B cell (primary cell): ENCODE data around the gene MDK. TPM values are rescaled to one million over a fixed set of nuclear protein-coding genes. Genes with fewer than 3 reads are reported as not detected.

Experiments
- ATAC-seq: fragments of 200-7000 bp; cut with Tn5 transposase; one replicate; pipeline ENCODE4 v1.10.0; 2021; ENCODE audit warnings: low read depth, mild to moderate bottlenecking, moderate number of reproducible peaks, moderate library complexity
- CTCF ChIA-PET: fragments of 350-600 bp; sonication (Branson Sonifier 250); formaldehyde crosslinking; loops from one replicate; lab custom pipeline; 2021; ENCODE audit warnings: antibody characterized with exemption, inconsistent platforms; lab: Charles Lee
- POLR2A ChIA-PET: fragments of 350-600 bp; sonication (Branson Sonifier 250); formaldehyde crosslinking; loops from one replicate; lab custom pipeline; 2021; ENCODE audit warnings: antibody characterized with exemption; lab: Charles Lee
- DNase-seq: peaks from one replicate; pipeline ENCODE4 v3.0.0; 2013
- H2AFZ ChIP-seq: 2 replicates; pipeline ENCODE4 v1.6.1; 2012; ENCODE audit warnings: mild to moderate bottlenecking, low read depth, low read length; ENCODE audit not compliant: insufficient read depth, poor library complexity, severe bottlenecking
- H3K27ac ChIP-seq, 2 donors: 1 replicate in 1 of 2; 2 replicates in 1 of 2; pipeline ENCODE4 v1.5.1; 2012 to 2013; ENCODE audit warnings: low read length in 2 of 2, mild to moderate bottlenecking in 2 of 2, moderate library complexity in 1 of 2
- H3K27me3 ChIP-seq, 4 experiments: fragments of 200-600 bp in 1 of 4; sonication (generic) in 1 of 4; replicated peaks in 1 of 4; 1 replicate in 2 of 4; 2 replicates in 2 of 4; pipeline versions ENCODE4 v1.6.1 to v1.7.0; 2013 to 2016; ENCODE audit warnings: low read length in 3 of 4, mild to moderate bottlenecking in 2 of 4, mixed read lengths in 1 of 4, moderate library complexity in 1 of 4; ENCODE audit not compliant: insufficient read depth in 4 of 4, control insufficient read depth in 3 of 4; ENCODE audit errors: control extremely low read depth in 1 of 4
- H3K36me3 ChIP-seq, 2 experiments: replicated peaks in 1 of 2; 1 replicate in 1 of 2; 2 replicates in 1 of 2; pipeline versions ENCODE4 v1.6.1 to v1.7.1; 2013; ENCODE audit warnings: low read length in 1 of 2; ENCODE audit not compliant: insufficient read depth in 2 of 2, control insufficient read depth in 1 of 2; ENCODE audit errors: control extremely low read depth in 1 of 2, extremely low read depth in 1 of 2
- H3K4me1 ChIP-seq, 2 donors: fragments of 200-600 bp in 1 of 2; sonication (generic) in 1 of 2; 1 replicate in 1 of 2; 2 replicates in 1 of 2; pipeline versions ENCODE4 v1.5.1 to v1.6.1; 2013 to 2017; ENCODE audit warnings: low read length in 2 of 2; ENCODE audit not compliant: control insufficient read depth in 2 of 2, insufficient read depth in 2 of 2
- H3K4me2 ChIP-seq: replicated peaks from 2 replicates; pipeline ENCODE3; 2012; ENCODE audit warnings: mild to moderate bottlenecking, low read depth, low read length; ENCODE audit not compliant: poor library complexity, severe bottlenecking
- H3K4me3 ChIP-seq, 5 experiments: fragments of 200-600 bp in 1 of 5; sonication (generic) in 1 of 5; 1 replicate in 3 of 5; 2 replicates in 2 of 5; pipeline versions ENCODE4 v1.5.1 to v1.7.0; 2011 to 2016; ENCODE audit warnings: low read length in 4 of 5, mild to moderate bottlenecking in 4 of 5, low read depth in 2 of 5, control low read depth in 1 of 5, moderate library complexity in 1 of 5; ENCODE audit not compliant: insufficient read depth in 1 of 5; ENCODE audit errors: control extremely low read depth in 1 of 5, extremely low read depth in 1 of 5
- H3K79me2 ChIP-seq: fragments of 200-600 bp; sonication (generic); one replicate; pipeline ENCODE4 v1.6.0; 2016; ENCODE audit warnings: low read length; ENCODE audit not compliant: control insufficient read depth, insufficient read depth
- H3K9ac ChIP-seq: fragments of 200-600 bp; sonication (generic); 2 replicates; pipeline ENCODE4 v1.6.1; 2017; ENCODE audit warnings: mild to moderate bottlenecking, low read length, moderate library complexity
- H3K9me3 ChIP-seq, 3 donors: one replicate each; pipeline versions ENCODE4 v1.6.1 to v1.7.1; 2013; ENCODE audit warnings: low read length in 2 of 3; ENCODE audit not compliant: control insufficient read depth in 2 of 3, insufficient read depth in 1 of 3; ENCODE audit errors: control extremely low read depth in 1 of 3
- H4K20me1 ChIP-seq: 2 replicates; pipeline ENCODE4 v1.6.0; 2012; ENCODE audit warnings: mild to moderate bottlenecking, low read length; ENCODE audit not compliant: insufficient read depth, control insufficient read depth, poor library complexity, severe bottlenecking
- H3K27ac Mint-ChIP-seq: one replicate; pipeline ENCODE4 v1.8.0; 2021; ENCODE audit warnings: mixed read lengths
- H3K27me3 Mint-ChIP-seq: one replicate; pipeline ENCODE4 v1.8.0; 2021; ENCODE audit warnings: mixed read lengths
- H3K4me1 Mint-ChIP-seq: one replicate; pipeline ENCODE4 v1.8.0; 2021; ENCODE audit warnings: mixed read lengths
- H3K4me3 Mint-ChIP-seq: one replicate; pipeline ENCODE4 v1.8.0; 2021; ENCODE audit warnings: mixed read lengths
- H3K9me3 Mint-ChIP-seq: one replicate; pipeline ENCODE4 v1.8.0; 2022; ENCODE audit warnings: mixed read lengths; ENCODE audit not compliant: insufficient read depth
- CTCF ChIP-seq: fragments of 200-600 bp; IDR thresholded peaks from one replicate; pipeline ENCODE4 v1.8.0; 2022; ENCODE audit warnings: antibody characterized with exemption, mild to moderate bottlenecking
- EZH2 ChIP-seq: IDR thresholded peaks from 2 replicates; pipeline ENCODE4 v1.6.1; 2012; ENCODE audit warnings: borderline replicate concordance, low read depth, mild to moderate bottlenecking, moderate library complexity, low read length; ENCODE audit not compliant: insufficient read depth, poor library complexity, severe bottlenecking
- WGBS: methylation state at CpG from one replicate; pipeline ENCODE4 v1.1.5; 2013; ENCODE audit warnings: missing lambda C conversion rate; ENCODE audit not compliant: insufficient coverage; 5-methylcytosine and 5-hydroxymethylcytosine counted together
- intact Hi-C: fragments of 100-400 bp; cut with micrococcal nuclease; formaldehyde crosslinking; loops from one replicate; pipeline ENCODE4 v1.10.0; 2022
- polyA plus RNA-seq: library from polyadenylated mRNA; depleted of rRNA; stranded (reverse); fragments of >200 nt; gene quantifications from 2 replicates; pipeline ENCODE4 v1.2.3, GENCODE V29; 2012
- total RNA-seq, 2 donors: library from RNA; stranded (reverse); fragments of 120-200 nt in 1 of 2; gene quantifications; 1 replicate in 1 of 2; 2 replicates in 1 of 2; pipeline versions ENCODE4 v1.2.3 to v1.2.4, GENCODE V29; 2013 to 2022

Gene MDK
- total and polyA plus RNA-seq, 2 donors (not counting 1 experiment from before 2014, with no cell fraction given) = 1.5 to 2.6 TPM

- 99% methylated on average over 45 of the region's 47 CpGs for WGBS
- Histone ChIP-seq H3K36me3 (no peaks in the 10 kb centered on the region), H2AFZ (no peak overlapping the region), H3K4me3 (no peak overlapping the region), H3K27ac (no peak overlapping the region), H3K4me1 (peaks cover 27 to 36% of the 10 kb centered on the region in 2 donors), H3K27me3 (peaks cover 0 to 87% (median 49%) of the 10 kb centered on the region in 4 experiments), H4K20me1 (no peaks in the 10 kb centered on the region), H3K4me2 (no peak overlapping the region), H3K9ac (no peak overlapping the region), H3K9me3 (peaks cover 0 to 33% (median 0%) of the 10 kb centered on the region in 3 donors), H3K79me2 (no peaks in the 10 kb centered on the region)
- POLR2A ChIA-PET = no interaction called here
- ATAC-seq (no peak), DNase-seq (no peak)
- Mint-ChIP-seq H3K9me3 (no peaks in the 10 kb centered on the region), H3K27me3 (peaks cover 60% of the 10 kb centered on the region), H3K27ac (no peak overlapping the region), H3K4me1 (peaks cover 12% of the 10 kb centered on the region), H3K4me3 (no peak overlapping the region)
- intact Hi-C loops = no loop called here
- CTCF ChIA-PET = no interaction called here
- TF ChIP-seq EZH2 (no peak), CTCF (no peak)
Measured at GRCh38 chr11:46385169-46386004, 3.9 kb downstream of the MDK start.

DNA sequence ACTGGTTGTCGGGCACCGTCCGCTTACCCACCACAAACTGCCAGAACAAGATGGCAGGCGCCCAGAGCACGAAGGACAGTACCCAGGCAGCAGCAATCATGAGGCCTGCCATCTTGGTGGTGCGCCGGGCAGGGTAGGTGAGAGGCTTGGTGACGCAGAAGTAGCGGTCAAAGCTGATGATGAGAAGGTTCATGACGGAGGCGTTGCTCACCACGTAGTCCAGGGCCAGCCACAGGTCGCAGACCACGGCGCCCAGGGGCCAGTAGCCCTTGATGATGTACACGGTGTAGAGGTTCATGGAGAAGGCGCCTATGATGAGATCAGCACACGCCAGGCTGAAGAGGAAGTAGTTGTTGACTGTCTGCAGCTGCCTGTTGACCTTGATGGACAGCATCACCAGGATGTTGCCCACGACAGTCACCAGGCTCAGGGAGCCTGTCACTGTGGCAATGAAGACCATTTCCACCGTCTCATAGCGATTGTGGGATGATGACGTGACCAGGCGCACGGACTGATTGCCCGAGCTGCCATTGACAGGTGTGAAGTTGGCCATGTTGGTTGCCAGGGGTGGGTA, 4.6 kb downstream of the MDK start:
- DNase-seq = no peak
- no peak overlapping the region for H3K27ac Mint-ChIP-seq
- H3K9me3 Mint-ChIP-seq = no peaks in the 10 kb centered on the region
- peaks cover 32 to 41% of the 10 kb centered on the region in 2 donors for H3K4me1 ChIP-seq
- intact Hi-C loops = no loop called here
- no peak for ATAC-seq
- H3K27me3 Mint-ChIP-seq = peaks cover 63% of the 10 kb centered on the region
- POLR2A ChIA-PET = no interaction called here
- no peak overlapping the region for H3K4me2 ChIP-seq
- peaks cover 0 to 37% (median 0%) of the 10 kb centered on the region in 3 donors for H3K9me3 ChIP-seq
- TF ChIP-seq EZH2 = no peak
- TF ChIP-seq CTCF = no peak
- 96% methylated on average over 23 of the region's 25 CpGs for WGBS
- CTCF ChIA-PET = interaction anchor here (1.8 kb wide), 1 partner anchor 18 kb away, joined by 5 read pairs; no protein-coding TSS in a partner anchor
- peaks cover 0 to 94% (median 54%) of the 10 kb centered on the region in 4 experiments for H3K27me3 ChIP-seq
- H3K79me2 ChIP-seq = no peaks in the 10 kb centered on the region
- H3K36me3 ChIP-seq = no peaks in the 10 kb centered on the region
- no peak overlapping the region for H3K4me3 ChIP-seq
- H3K27ac ChIP-seq = no peak overlapping the region
- no peak overlapping the region for H3K4me3 Mint-ChIP-seq
- peaks cover 16% of the 10 kb centered on the region for H3K4me1 Mint-ChIP-seq
- H4K20me1 ChIP-seq = peaks cover 6% of the 10 kb centered on the region
- no peak overlapping the region for H3K9ac ChIP-seq
- no peak overlapping the region for H2AFZ ChIP-seq
